Measurements from ENCODE around the gene MCRIP2. TPM values are rescaled to one million over a fixed set of nuclear protein-coding genes. Genes with fewer than 3 reads are reported as not detected.

The MCRIP2 gene
- total and polyA plus RNA-seq, 4 donors, result 16.3 to 97.3 (median 61.4) TPM

DNA sequence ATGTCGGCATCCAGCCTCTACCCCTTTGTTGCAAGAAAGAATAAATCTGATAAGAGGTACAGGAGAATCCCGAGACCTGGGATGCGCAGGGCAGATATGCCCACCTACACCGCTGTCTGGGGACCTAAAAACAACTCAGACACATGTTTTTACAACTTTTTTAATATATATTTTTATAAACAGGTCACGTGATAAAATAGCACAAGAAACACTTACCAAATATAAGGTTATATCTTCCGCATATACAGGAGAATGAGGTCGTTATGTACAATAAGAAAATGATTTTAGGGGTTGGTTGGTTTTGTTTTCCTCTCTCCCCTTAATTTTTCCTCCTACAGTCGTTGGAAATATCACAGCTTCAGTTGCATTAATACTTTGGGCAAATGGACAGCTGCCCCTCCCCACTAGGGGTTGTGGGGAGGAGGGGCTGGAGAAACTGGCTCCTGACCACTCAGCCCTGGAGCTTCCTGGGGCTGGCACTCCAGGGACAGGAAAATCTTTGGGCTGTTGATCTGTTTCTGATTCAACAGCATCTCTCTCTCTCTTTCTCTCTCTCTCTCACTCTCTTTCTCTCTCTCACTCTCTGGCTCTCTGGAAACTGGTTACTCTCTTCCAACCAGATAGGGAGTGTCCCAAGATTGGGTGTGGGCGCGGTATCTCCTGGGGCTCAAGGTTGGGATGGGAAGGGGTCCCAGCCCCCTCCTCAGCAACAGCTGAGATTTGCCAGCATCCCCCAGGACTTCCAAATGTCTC is 50.9 kb downstream of the MCRIP2 start:
- no peak for DNase-seq (ENCODE audit: low spot score)
- H3K27ac ChIP-seq (ENCODE audit: low read depth in 1 of 2, low read length in 2 of 2), result no peak overlapping the region
- WGBS, result 67% methylated on average over 10 of the region's 10 CpGs
- peaks cover 14 to 30% (median 24%) of the 10 kb centered on the region in 4 donors for H3K4me1 ChIP-seq (ENCODE audit: control insufficient read depth in 4 of 4, insufficient read depth in 4 of 4, low read length in 3 of 4)
- H3K9me3 ChIP-seq (ENCODE audit: control insufficient read depth in 4 of 4, low read length in 3 of 4), result no peaks in the 10 kb centered on the region
- no peak overlapping the region for H3K9ac ChIP-seq (ENCODE audit: low read depth in 1 of 2, low read length in 2 of 2)
- no peak for TF ChIP-seq NR2F2 (IDR thresholded peaks at IDR 0.05)
- TF ChIP-seq FOXA2 (IDR thresholded peaks at IDR 0.05), result no peak
- no peak for TF ChIP-seq SP1 (IDR thresholded peaks at IDR 0.05)
- no peak for TF ChIP-seq RAD21 (IDR thresholded peaks at IDR 0.05)
- TF ChIP-seq, protein P1, sequence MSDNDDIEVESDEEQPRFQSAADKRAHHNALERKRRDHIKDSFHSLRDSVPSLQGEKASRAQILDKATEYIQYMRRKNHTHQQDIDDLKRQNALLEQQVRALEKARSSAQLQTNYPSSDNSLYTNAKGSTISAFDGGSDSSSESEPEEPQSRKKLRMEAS (IDR thresholded peaks at IDR 0.05), result no peak
- no peak for TF ChIP-seq RXRA (IDR thresholded peaks at IDR 0.05)
- TF ChIP-seq, protein P2, sequence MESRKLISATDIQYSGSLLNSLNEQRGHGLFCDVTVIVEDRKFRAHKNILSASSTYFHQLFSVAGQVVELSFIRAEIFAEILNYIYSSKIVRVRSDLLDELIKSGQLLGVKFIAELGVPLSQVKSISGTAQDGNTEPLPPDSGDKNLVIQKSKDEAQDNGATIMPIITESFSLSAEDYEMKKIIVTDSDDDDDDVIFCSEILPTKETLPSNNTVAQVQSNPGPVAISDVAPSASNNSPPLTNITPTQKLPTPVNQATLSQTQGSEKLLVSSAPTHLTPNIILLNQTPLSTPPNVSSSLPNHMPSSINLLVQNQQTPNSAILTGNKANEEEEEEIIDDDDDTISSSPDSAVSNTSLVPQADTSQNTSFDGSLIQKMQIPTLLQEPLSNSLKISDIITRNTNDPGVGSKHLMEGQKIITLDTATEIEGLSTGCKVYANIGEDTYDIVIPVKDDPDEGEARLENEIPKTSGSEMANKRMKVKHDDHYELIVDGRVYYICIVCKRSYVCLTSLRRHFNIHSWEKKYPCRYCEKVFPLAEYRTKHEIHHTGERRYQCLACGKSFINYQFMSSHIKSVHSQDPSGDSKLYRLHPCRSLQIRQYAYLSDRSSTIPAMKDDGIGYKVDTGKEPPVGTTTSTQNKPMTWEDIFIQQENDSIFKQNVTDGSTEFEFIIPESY (IDR thresholded peaks at IDR 0.05), result no peak
- TF ChIP-seq HNF4G (IDR thresholded peaks at IDR 0.05), result no peak
- no peak for TF ChIP-seq YY1 (IDR thresholded peaks at IDR 0.05)
- TF ChIP-seq, protein P3, sequence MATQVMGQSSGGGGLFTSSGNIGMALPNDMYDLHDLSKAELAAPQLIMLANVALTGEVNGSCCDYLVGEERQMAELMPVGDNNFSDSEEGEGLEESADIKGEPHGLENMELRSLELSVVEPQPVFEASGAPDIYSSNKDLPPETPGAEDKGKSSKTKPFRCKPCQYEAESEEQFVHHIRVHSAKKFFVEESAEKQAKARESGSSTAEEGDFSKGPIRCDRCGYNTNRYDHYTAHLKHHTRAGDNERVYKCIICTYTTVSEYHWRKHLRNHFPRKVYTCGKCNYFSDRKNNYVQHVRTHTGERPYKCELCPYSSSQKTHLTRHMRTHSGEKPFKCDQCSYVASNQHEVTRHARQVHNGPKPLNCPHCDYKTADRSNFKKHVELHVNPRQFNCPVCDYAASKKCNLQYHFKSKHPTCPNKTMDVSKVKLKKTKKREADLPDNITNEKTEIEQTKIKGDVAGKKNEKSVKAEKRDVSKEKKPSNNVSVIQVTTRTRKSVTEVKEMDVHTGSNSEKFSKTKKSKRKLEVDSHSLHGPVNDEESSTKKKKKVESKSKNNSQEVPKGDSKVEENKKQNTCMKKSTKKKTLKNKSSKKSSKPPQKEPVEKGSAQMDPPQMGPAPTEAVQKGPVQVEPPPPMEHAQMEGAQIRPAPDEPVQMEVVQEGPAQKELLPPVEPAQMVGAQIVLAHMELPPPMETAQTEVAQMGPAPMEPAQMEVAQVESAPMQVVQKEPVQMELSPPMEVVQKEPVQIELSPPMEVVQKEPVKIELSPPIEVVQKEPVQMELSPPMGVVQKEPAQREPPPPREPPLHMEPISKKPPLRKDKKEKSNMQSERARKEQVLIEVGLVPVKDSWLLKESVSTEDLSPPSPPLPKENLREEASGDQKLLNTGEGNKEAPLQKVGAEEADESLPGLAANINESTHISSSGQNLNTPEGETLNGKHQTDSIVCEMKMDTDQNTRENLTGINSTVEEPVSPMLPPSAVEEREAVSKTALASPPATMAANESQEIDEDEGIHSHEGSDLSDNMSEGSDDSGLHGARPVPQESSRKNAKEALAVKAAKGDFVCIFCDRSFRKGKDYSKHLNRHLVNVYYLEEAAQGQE (IDR thresholded peaks at IDR 0.05), result no peak
- peaks cover 2 to 12% (median 6%) of the 10 kb centered on the region in 4 donors for H3K27me3 ChIP-seq (ENCODE audit: control insufficient read depth in 4 of 4, insufficient read depth in 4 of 4, low read length in 3 of 4)
- no peak overlapping the region for H3K4me3 ChIP-seq (ENCODE audit: low read depth in 1 of 3, low read length in 3 of 3)
- peaks cover 0 to 2% (median 0%) of the 10 kb centered on the region in 4 donors for H3K36me3 ChIP-seq (ENCODE audit: control insufficient read depth in 4 of 4, insufficient read depth in 3 of 4, low read depth in 1 of 4, low read length in 3 of 4)

DNA sequence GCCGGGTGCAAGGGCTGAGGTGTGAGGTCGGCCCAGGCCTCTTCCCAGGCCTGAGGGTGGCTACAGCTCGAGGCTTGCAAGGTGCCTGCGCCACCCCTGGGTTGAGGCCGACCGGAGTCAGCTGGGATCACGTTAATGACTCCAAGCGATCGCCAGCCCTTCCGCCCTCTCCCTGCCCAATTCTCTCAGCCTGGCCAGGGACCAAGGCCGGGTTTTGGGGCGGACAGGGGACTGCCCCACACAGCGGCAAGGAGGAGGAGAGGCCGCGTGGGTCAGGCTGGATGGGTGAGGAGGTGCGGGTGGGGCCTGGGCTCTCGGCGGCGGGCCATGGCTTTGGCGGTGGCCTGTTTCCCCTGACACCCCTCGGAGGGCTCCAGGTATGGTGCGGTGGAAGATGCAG is 51.7 kb downstream of the MCRIP2 start:
- no peaks in the 10 kb centered on the region for H3K9me3 ChIP-seq (ENCODE audit: control insufficient read depth in 4 of 4, low read length in 3 of 4)
- TF ChIP-seq SP1 (IDR thresholded peaks at IDR 0.05), result no peak
- TF ChIP-seq, protein P1 (IDR thresholded peaks at IDR 0.05), result no peak
- no peak for TF ChIP-seq TAF1 (conservative IDR thresholded peaks at IDR 0.05)
- TF ChIP-seq, protein P4, sequence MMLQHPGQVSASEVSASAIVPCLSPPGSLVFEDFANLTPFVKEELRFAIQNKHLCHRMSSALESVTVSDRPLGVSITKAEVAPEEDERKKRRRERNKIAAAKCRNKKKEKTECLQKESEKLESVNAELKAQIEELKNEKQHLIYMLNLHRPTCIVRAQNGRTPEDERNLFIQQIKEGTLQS (IDR thresholded peaks at IDR 0.05), result no peak
- no peak for TF ChIP-seq RXRA (IDR thresholded peaks at IDR 0.05)
- TF ChIP-seq FOXA2 (IDR thresholded peaks at IDR 0.05), result no peak
- H3K27ac ChIP-seq (ENCODE audit: low read depth in 1 of 2, low read length in 2 of 2), result no peak overlapping the region
- H3K9ac ChIP-seq (ENCODE audit: low read depth in 1 of 2, low read length in 2 of 2), result no peak overlapping the region
- H3K4me3 ChIP-seq (ENCODE audit: low read depth in 1 of 3, low read length in 3 of 3), result no peak overlapping the region
- H3K4me1 ChIP-seq (ENCODE audit: control insufficient read depth in 4 of 4, insufficient read depth in 4 of 4, low read length in 3 of 4), result peaks cover 14 to 30% (median 24%) of the 10 kb centered on the region in 4 donors
- WGBS, result 41% methylated on average over 22 of the region's 22 CpGs
- no peak for DNase-seq (ENCODE audit: low spot score)
- H3K27me3 ChIP-seq (ENCODE audit: control insufficient read depth in 4 of 4, insufficient read depth in 4 of 4, low read length in 3 of 4), result peaks cover 2 to 12% (median 7%) of the 10 kb centered on the region in 4 donors
- H3K36me3 ChIP-seq (ENCODE audit: control insufficient read depth in 4 of 4, insufficient read depth in 3 of 4, low read depth in 1 of 4, low read length in 3 of 4), result no peaks in the 10 kb centered on the region
